Middle frontal gyrus (tissue), 1 donor: ENCODE results near the gene GPR142.

Source experiments
- DNase-seq: peaks from one replicate; pipeline ENCODE4 v3.0.0-alpha.2; 2015; ENCODE audit warnings: low spot score; ENCODE audit errors: extremely low spot score

The GPR142 gene

DNA sequence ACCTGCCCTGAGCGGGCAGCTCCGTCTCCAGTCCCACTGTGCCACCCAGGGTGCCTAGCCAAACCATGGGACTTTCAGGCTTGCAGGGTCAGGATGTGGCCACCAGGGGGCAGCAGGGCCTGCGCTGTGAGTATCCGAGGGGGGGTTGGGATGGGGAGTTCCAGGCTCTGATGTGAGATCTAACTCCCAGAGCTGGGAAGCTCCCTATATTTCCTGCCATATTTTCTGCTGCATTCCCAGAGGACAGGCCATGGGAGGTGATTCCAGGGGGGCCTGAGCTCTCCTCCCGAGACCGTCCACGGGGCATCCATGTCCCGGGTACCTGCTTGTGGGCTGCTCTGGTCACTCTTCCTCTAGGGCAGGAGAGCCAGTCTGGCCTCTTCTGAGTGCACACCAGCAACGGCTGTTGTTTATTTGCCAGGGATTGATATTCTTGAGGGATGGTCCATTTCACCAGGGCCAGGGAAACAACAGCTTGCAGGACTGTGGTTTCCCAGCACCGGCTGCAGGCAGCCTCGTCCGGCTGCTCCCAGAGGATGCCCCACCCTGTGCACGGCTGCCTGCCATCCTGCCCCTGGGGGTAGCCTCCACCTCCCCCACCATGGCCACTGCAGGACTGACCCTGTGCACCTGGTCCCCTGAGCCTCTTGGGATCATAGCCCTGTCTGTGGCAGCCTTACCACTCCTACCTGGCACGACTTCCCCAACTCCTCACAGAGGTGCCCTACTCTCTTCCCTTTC, 1.2 kb downstream of the GPR142 start:
- DNase-seq, result peak; percentile 54

DNA sequence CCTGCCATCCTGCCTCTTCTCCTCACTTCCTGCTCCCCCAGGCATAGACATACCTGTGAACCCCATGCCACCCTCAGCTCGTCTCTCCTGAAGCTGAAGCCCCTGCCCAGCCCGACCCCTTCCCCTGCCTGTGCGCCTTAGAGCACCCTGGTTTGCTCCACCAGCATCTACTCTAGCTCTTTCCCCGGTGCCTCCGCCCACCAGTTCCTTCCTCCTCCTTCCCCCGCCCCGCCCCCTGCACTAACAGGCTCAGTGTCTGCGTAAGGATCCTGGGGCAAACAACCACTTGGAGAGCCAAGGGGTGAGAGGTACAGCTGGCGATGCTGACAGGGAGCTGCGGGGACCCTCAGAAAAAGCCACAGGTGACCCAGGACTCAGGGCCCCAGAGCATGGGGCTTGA, 1.9 kb downstream of the GPR142 start:
- DNase-seq, result no peak

GRCh38 chr17:74369665-74370490, 2.6 kb downstream of the GPR142 start:
- no peak for DNase-seq

- DNase-seq, result no peak
These were observed 4.4 kb downstream of the GPR142 start for GRCh38 chr17:74371653-74372147.

GRCh38 chr17:74372426-74372825, 5.1 kb downstream of the GPR142 start:
- DNase-seq, result no peak

DNA sequence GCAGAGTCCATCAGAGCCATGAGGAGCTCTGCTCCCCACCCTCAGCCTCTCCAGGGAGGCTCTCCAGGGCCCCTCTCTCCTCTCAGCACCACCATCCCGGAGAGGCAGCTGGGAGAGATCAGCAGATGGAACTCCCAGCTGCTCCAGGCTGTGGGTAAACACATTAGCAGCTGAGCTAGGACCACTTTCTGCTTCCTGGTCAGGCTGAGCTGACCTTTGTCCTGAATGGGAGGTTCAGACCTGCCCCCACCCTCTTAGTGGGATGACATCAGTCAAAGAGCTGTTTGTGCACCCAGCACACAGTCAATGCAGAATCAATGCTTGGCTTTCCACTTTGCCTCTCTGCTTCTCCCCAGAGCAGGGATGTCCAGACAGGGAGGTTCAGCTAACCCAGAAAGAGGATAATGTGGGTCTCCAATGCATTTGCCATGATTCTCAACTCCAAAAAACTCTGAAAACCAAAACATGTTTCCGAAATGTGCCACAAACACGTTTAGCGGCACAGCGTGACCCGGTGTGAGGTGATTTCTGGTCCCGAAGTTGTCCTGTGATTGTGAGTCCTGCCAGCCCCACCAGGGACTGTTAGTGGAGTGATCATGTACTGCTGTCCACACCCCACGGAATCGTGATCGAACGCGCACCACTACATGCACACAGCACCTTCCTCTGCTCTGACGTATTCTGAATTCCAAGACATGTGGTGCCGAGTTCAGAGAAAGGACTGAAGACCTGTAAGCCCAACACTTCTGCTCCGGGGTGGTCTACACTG, 6.7 kb downstream of the GPR142 start:
- peak; percentile 63 for DNase-seq

DNA sequence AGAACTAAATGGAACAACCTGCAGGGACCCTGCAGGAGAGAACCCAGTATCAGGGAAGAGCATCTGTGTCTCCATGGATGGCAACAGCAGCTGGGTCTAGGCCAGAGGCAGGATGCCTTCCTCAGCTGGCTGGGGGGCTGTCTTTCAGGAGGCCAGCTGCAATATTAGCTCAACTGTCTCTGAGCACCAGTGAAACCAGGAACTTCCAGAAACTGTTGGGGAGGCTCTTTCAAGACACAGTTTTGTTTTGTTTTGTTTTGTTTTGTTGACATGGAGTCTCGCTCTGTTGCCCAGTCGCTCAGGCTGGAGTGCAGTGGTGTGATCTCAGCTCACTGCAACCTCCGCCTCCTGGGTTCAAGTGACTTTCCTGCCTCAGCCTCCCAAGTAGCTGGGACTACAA, 7.6 kb downstream of the GPR142 start:
- DNase-seq, result no peak

DNA sequence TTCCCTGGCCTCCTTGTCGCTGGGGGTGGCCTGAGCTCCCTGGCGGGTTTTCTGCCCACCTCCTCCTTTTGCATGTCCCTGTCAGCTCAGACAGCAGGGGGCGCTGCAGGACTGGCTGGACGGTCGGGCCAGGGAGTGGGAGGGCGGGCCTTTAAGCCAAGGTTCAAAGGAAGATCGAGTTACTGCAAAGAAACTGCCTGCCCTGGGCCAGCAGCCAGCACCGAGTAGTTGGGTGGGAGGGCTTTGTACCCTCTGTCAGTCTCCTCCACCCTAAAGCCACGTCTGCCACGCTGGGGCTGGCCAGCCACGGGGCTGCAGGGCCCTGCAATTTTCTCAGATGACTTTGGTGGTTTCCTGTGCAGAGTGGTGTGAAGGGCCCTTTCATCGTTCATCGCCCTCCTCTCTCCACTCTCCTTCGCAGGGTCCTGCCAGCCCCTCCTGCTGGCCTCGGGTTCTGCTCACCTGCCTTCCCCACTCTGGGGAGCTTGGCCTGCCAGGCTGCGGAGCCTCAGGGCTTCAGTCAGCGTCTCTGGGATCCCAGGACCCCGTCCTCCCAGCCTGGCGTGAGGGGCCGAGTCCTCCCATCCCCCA, 12.3 kb downstream of the GPR142 start:
- DNase-seq, result peak; percentile 54

DNA sequence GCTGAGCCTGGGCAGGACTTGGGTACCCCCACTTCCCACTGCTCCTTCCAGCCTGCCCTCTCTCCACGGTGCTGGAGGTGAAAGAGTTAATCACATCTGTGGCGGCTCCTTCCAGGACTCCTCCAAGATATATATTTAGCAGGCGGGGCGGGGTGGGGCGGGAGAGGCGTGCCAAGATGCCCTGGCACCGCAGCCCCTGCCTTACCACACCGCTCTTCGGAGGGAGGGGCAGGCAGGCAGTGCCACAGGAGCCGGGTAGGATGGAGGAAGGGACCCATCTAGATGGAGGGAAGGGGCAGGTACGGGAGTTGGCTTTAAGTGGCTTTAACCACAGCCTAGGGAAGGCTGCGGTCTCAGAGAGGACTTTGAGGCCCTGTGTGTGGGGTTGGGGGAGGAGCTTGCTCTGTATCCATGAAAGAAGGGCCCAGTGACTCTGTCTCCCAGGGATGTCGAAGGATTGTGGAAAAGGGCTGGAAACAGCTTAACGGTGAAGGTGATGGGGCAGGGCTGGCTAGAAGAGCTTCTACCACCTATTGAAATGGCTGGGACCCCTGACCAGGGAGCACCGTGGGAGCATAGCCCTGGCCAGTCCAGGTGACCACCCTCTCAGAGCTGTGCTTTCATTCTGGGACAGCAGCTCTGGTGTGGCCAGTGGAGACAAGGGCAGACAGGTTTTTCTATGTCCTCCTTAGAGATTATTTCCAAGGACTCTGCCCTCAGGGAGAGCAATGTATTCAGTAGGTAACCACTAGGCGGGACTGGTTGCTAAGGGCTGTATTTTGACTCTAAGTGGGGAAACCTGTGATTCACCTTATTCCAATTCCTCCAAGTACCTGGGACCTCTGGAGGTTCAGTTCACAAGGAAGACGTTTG, 13.0 kb downstream of the GPR142 start:
- DNase-seq, result no peak

DNA sequence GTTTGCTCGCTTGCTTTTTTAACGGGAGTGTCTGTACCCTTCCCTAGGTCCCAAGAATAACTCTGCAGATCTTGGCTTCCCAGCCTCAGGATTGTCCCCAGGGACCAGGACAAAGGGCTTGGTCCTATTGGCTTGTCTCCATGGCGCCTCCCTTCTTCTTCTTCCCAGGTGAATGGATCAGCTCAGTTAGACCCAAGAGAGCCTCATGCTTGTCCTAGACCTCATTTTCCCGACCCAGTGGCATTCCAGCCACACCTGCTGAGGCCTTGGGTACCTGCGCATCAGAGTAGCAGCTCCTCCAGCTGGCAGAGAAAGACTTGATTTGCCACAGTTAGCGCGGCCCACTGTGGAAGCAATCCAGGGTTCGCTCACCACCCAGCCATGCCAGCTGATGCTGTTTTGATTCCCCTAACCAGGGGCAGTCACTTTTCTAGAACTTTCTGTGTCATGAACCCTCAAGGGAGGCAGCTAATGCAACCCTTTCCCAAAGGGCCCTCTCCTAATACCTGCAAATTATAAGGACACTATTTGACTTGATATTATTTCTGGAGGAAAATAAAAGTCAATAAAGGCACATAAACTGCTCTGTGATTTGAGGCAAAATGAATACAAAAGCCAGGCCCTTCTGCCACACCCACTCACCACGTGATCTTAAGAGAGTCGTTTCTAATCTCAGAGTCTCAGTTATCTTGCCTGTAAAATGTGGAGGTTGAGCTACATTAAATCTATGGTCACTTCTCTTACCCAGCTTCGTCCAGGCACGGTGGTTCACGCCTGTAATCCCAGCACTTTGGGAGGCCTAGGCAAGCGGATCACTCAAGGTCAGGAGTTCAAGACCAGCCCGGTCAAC, 13.9 kb downstream of the GPR142 start:
- no peak for DNase-seq

GRCh38 chr17:74383141-74383540, 15.8 kb downstream of the GPR142 start:
- DNase-seq, result no peak

DNA sequence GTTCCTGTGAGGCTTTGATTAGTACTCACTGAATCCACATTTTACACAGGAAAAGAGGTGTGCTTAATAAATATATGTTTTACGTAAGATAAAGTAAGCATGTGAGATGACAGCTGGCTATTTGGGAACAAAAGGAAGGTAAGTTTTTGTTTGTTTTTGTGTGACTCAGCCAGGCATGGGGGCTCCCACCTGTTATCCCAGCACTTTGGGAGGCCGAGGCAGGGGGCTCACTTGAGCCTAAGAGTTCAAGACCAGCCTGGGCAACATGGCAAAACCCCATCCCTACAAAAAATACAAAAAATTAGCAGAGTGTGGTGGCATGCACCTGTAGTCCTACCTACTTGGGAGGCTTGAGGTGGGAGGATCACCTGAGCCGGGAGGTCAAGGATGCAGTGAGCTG, 17.9 kb downstream of the GPR142 start:
- no peak for DNase-seq

DNA sequence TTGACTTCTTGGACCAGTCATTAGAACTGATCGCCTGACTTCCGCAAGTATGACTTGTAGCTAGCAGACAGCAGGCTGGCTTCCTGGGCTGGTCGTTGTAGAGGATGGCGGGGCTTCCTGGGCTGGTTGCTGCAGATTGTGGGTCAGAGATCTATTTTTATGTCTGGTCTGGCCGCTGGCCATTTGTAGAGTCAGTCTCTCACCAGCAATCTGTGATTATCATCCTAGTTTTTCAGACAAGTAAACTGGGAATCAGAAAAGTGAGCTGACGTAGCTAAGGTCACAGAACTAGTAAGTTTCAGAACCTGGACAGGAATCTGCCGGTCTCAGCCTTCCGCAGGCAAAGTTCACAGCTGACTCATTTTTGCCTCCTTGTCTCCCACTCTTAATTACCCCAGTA, 19.1 kb downstream of the GPR142 start:
- DNase-seq, result no peak

- no peak for DNase-seq
These were observed 20.3 kb downstream of the GPR142 start for GRCh38 chr17:74387365-74388218.

GRCh38 chr17:74389084-74389753, 21.9 kb downstream of the GPR142 start:
- no peak for DNase-seq

DNA sequence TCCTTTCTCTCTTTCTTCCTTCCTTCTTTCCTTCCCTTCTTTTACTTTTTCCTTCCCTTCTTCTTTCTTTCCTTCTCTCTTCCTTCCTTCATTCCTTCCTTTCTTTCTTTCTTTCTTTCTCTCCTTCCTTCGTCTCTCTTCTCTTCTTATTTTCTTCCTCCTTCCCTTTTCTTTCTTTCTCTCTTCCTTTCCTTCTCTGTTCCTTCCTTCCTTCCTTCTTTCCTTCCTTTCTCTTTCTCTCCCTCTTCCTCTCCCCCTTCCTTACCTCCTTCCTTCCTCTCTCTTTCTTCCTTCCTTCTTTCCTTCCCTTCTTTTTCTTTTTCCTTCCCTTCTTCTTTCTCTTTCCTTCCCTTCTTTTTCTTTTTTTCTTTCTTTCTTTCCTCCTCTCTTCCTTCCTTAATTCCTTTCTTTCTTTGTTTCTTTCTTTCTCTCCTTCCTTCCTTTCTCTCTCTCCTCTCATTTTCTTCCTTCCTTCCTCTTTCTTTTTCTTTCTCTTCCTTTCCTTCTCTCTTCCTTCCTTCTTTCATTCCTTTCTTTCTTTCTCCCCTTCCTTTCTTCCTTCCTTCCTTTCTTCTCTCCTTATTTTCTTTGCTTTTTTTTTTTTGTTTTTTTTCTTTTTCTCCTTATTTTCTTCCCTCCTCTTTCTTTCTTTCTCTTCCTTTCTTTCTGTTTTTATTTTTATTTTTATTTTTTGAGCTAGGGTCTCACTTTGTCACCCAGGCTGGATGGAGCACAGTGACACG, 22.8 kb downstream of the GPR142 start:
- DNase-seq, result no peak
